ENCODE measurements around the gene CANT1. TPM values are rescaled to one million over a fixed set of nuclear protein-coding genes. Genes with fewer than 3 reads are reported as not detected.

The CANT1 gene
- total RNA-seq, 2 experiments from 2014 or later, result 56.0 to 61.5 TPM

GRCh38 chr17:79047291-79047920, 37.8 kb upstream of the CANT1 start:
- ATAC-seq (ENCODE audit: low read depth) (no peak), DNase-seq (no peak)
- POLR2A ChIA-PET, result no interaction called here
- H3K9me3 Mint-ChIP-seq, result peaks cover 5% of the 10 kb centered on the region
- H3K27ac Mint-ChIP-seq, result no peak overlapping the region
- H3K27me3 Mint-ChIP-seq, result peaks cover 5% of the 10 kb centered on the region
- peaks cover 4% of the 10 kb centered on the region for H3K4me1 Mint-ChIP-seq
- H3K4me3 Mint-ChIP-seq, result no peak overlapping the region
- no peaks in the 10 kb centered on the region for H3K36me3 Mint-ChIP-seq

GRCh38 chr17:79046916-79047280, 37.3 kb upstream of the CANT1 start:
- POLR2A ChIA-PET, result no interaction called here
- Mint-ChIP-seq H3K4me1 (peaks cover 4% of the 10 kb centered on the region), H3K4me3 (no peak overlapping the region), H3K27ac (no peak overlapping the region), H3K36me3 (no peaks in the 10 kb centered on the region), H3K9me3 (peaks cover 5% of the 10 kb centered on the region), H3K27me3 (peaks cover 3% of the 10 kb centered on the region)
- ATAC-seq (ENCODE audit: low read depth), result no peak
- no peak for DNase-seq

DNA sequence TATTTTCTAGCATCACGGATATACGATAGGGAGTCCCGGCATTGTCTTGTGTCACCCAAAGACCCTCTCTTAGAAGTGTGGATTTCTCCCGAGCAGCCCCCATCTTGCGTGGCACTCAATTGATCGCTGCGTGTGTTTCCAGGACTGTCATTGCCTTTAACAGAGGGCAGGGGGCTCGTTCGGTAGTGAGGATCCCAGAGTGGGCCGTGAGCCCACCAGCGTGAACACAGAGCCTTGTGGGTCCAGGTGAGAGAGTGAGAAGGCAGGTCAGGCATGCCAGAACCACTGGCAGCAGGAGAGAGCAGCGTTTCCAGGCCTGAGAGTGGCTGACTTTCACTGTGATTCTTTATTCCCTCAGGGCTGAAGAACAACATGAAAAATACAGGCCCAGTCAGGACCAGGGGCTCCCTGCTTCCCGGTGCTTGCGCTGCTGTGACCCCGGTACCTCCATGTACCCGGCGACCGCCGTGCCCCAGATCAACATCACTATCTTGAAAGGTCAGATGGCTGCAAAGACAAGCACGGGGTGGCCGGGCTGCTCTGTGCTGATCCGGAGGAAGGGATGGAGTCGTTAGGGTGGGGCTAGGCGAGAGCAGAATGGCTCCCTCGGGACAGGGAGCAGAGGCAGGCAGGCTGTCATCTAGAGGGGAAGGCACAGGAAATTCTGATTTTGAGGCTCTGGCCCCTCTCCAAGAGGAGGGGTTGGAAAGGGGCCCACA, 36.8 kb upstream of the CANT1 start:
- POLR2A ChIA-PET, result no interaction called here
- H3K27me3 Mint-ChIP-seq, result no peaks in the 10 kb centered on the region
- no peak for DNase-seq
- H3K9me3 Mint-ChIP-seq, result peaks cover 5% of the 10 kb centered on the region
- no peak overlapping the region for H3K27ac Mint-ChIP-seq
- no peaks in the 10 kb centered on the region for H3K36me3 Mint-ChIP-seq
- no peak overlapping the region for H3K4me3 Mint-ChIP-seq
- peaks cover 4% of the 10 kb centered on the region for H3K4me1 Mint-ChIP-seq
- ATAC-seq (ENCODE audit: low read depth), result no peak

- DNase-seq (peak; percentile 76), ATAC-seq (ENCODE audit: low read depth) (peak; percentile 71)
- no peak overlapping the region for H3K27ac Mint-ChIP-seq
- no peaks in the 10 kb centered on the region for H3K36me3 Mint-ChIP-seq
- no peaks in the 10 kb centered on the region for H3K27me3 Mint-ChIP-seq
- peaks cover 5% of the 10 kb centered on the region for H3K9me3 Mint-ChIP-seq
- POLR2A ChIA-PET, result no interaction called here
- H3K4me1 Mint-ChIP-seq, result peaks cover 4% of the 10 kb centered on the region
- H3K4me3 Mint-ChIP-seq, result no peak overlapping the region
These were observed 36.3 kb upstream of the CANT1 start for GRCh38 chr17:79045842-79046196.

DNA sequence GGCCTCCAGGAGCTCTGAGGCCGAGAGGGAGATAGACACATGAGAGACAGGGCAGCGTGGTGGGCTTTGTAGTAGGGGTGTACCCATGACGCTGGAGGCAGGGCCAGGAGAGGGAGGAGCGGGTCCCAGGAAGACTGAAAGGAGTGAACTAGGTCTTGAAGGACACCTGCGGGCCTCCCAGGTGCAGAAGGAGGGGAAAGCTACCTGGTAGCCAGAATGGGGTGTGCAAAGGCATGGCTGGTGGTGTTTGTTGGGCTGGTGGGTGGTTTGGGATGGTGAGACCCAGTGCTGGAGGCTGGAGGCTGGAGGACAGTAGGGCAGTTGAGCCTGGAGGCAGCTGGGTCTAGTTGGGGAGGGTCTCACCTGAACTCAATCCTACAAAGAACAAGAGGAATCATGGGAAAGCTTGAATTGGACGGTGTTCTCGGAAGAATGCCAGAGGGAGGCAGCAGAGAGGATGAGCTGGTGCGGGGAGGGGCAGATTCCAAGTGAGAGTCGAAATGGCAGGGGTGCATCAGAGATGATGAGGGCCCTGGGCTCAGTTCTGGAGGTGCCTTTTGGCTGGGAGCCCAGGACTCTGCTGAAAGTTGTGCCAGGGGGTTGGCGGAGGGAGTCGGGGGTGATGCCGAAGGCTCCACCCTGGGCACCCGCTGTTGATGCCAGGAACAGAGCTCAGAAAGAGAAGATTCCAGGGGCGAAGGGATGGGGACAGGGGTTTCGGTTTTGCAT, 35.6 kb upstream of the CANT1 start:
- Mint-ChIP-seq H3K36me3 (no peaks in the 10 kb centered on the region), H3K27me3 (no peaks in the 10 kb centered on the region), H3K4me1 (peaks cover 4% of the 10 kb centered on the region), H3K27ac (no peak overlapping the region), H3K9me3 (peaks cover 5% of the 10 kb centered on the region), H3K4me3 (no peak overlapping the region)
- ATAC-seq (ENCODE audit: low read depth), result no peak
- POLR2A ChIA-PET, result no interaction called here
- DNase-seq, result no peak

DNA sequence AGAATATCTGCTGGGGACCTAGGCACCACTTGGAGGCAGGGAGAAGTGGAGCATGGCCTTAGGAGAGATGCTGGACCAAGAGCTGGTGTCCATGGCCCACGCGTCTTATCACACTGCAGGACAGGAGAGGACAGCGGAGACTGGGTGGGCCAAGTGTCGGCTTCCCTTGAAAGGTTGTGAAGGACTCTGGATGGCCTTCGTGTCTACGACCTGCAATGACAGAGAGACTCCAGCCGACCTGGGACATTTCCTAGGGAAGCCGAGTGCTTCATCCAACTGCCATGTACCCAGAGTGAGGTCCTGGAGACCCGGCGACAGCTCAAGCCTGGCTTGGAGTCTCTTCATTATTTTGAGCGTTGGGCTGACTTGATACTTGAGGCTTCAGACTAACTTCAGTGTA, 34.9 kb upstream of the CANT1 start:
- POLR2A ChIA-PET, result no interaction called here
- no peak overlapping the region for H3K27ac Mint-ChIP-seq
- ATAC-seq (ENCODE audit: low read depth) (no peak), DNase-seq (no peak)
- peaks cover 4% of the 10 kb centered on the region for H3K4me1 Mint-ChIP-seq
- no peaks in the 10 kb centered on the region for H3K27me3 Mint-ChIP-seq
- no peak overlapping the region for H3K4me3 Mint-ChIP-seq
- H3K36me3 Mint-ChIP-seq, result no peaks in the 10 kb centered on the region
- peaks cover 5% of the 10 kb centered on the region for H3K9me3 Mint-ChIP-seq

DNA sequence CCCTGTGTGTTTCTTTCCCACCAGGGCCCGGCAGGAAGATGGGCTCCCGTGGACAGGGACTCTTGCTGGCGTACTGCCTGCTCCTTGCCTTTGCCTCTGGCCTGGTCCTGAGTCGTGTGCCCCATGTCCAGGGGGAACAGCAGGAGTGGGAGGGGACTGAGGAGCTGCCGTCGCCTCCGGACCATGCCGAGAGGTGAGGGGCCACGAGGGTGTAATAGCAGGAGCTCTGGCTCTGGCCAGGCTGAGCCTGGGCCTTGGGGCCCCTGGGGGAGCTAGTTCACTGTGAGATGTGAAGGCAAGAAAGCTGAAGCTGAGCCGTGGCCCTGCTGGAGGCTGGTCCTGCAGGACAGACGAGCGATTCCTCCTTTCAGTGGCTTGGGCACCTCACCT, 34.4 kb upstream of the CANT1 start:
- Mint-ChIP-seq H3K4me3 (no peak overlapping the region), H3K9me3 (peaks cover 5% of the 10 kb centered on the region), H3K4me1 (peaks cover 4% of the 10 kb centered on the region), H3K27me3 (no peaks in the 10 kb centered on the region), H3K27ac (no peak overlapping the region), H3K36me3 (no peaks in the 10 kb centered on the region)
- POLR2A ChIA-PET, result no interaction called here
- ATAC-seq (ENCODE audit: low read depth) (no peak), DNase-seq (no peak)

DNA sequence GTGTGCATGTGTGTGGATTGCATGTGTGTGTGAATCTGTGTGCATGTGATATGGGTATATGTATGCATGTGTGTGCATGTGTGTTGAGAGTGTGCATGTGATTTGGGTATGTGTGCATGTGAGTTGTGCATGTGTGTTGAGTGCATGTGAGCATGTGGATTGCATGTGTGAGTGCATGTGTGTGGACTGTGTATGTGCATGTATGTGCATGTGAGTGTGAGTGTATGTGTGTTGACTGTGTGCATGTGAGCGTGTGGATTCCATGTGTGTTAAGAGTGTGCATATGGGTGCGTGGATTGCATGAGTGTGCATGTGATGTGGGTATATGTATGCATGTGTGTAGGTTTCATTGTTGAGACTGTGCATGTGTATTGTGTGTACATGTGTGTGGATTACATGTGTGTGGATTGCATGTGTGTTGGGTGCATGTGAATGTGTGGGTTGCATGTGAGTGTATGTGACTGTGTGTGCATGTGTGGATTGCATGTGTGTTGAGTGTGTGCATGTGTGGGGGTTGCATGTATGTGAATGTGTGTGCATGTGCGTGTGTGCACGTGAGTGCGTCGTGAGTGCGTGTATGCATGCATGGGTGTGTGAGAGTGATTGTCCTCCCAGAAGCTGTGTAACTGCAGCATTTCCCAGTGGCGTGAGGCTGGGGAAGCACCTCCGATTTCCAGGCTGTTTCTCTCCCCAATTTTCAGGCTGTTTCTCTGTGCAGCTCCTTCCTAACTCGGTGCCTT, 33.8 kb upstream of the CANT1 start:
- H3K4me1 Mint-ChIP-seq, result peaks cover 4% of the 10 kb centered on the region
- H3K4me3 Mint-ChIP-seq, result no peak overlapping the region
- POLR2A ChIA-PET, result no interaction called here
- DNase-seq, result no peak
- H3K36me3 Mint-ChIP-seq, result no peaks in the 10 kb centered on the region
- peaks cover 5% of the 10 kb centered on the region for H3K9me3 Mint-ChIP-seq
- H3K27ac Mint-ChIP-seq, result no peak overlapping the region
- ATAC-seq (ENCODE audit: low read depth), result no peak
- H3K27me3 Mint-ChIP-seq, result no peaks in the 10 kb centered on the region

DNA sequence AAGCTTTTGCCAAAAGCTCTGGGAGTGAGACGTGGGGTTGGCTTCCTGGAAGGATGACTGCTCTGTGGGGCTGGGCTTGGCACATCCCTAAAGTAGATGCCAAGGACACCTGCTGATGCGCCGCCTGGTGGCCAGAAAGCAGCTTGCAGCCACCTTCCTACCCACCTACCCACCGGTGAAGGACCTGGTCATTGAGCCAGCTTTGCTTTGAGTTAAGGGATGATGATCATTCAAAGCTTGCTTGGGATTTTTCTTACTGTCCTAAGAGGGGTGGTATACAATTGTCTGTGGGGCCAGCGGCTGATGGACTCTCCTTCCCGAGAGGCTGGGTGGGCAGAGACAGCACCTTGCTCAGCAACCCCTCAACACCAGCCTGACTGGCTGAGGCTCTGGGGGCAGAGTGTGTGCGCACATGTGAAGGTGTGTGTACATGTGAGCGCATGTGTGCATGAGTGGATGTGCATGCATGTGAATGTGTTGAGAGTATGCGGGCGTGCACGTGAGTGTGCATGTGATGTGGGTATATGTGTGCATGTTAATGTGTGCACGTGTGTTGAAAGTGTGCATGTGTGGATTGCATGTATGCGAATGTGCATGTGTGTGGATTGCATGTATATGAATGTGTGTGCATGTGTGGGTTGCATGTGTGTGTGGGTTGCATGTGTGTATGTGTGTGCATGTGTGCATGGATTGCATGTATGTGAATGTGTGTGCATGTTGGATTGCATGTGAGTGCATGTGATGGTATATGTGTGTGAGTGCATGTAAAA, 33.0 kb upstream of the CANT1 start:
- DNase-seq (peak; percentile 76), ATAC-seq (ENCODE audit: low read depth) (peak; percentile 62)
- POLR2A ChIA-PET, result no interaction called here
- H3K4me1 Mint-ChIP-seq, result peaks cover 4% of the 10 kb centered on the region
- no peaks in the 10 kb centered on the region for H3K36me3 Mint-ChIP-seq
- H3K4me3 Mint-ChIP-seq, result no peak overlapping the region
- H3K27me3 Mint-ChIP-seq, result no peaks in the 10 kb centered on the region
- no peak overlapping the region for H3K27ac Mint-ChIP-seq
- H3K9me3 Mint-ChIP-seq, result peaks cover 5% of the 10 kb centered on the region

GRCh38 chr17:79041723-79042420, 32.3 kb upstream of the CANT1 start:
- Mint-ChIP-seq H3K36me3 (no peaks in the 10 kb centered on the region), H3K27me3 (no peaks in the 10 kb centered on the region), H3K27ac (no peak overlapping the region), H3K4me1 (peaks cover 4% of the 10 kb centered on the region), H3K9me3 (peaks cover 5% of the 10 kb centered on the region), H3K4me3 (no peak overlapping the region)
- POLR2A ChIA-PET, result no interaction called here
- no peak for ATAC-seq (ENCODE audit: low read depth)
- no peak for DNase-seq

GRCh38 chr17:79041041-79041570, 31.5 kb upstream of the CANT1 start:
- Mint-ChIP-seq H3K4me1 (peaks cover 4% of the 10 kb centered on the region), H3K9me3 (peaks cover 5% of the 10 kb centered on the region), H3K27ac (no peak overlapping the region), H3K27me3 (no peaks in the 10 kb centered on the region), H3K4me3 (no peak overlapping the region), H3K36me3 (no peaks in the 10 kb centered on the region)
- POLR2A ChIA-PET, result no interaction called here
- DNase-seq (no peak), ATAC-seq (ENCODE audit: low read depth) (no peak)

DNA sequence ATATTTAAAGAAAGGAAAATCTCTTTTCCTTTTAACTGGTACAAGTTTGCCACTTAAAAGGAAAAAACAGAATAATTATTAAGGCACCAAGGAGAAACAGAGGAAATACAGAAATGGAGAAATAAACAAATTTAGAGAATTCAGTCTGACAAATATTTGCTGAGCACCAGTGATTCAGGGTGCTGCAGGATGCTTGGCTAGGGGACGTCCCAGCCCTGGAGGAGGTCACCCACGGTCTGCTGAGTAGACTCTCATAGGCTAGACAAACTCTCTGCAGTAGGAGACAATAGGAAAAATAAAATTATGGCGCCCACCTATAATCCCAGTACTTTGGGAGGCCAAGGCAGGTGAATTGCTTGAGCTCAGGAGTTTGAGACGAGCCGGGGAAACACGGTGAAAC, 30.3 kb upstream of the CANT1 start:
- no peak for ATAC-seq (ENCODE audit: low read depth)
- no peak overlapping the region for H3K4me3 Mint-ChIP-seq
- H3K36me3 Mint-ChIP-seq, result no peaks in the 10 kb centered on the region
- H3K4me1 Mint-ChIP-seq, result no peaks in the 10 kb centered on the region
- no peaks in the 10 kb centered on the region for H3K27me3 Mint-ChIP-seq
- DNase-seq, result no peak
- POLR2A ChIA-PET, result no interaction called here
- peaks cover 5% of the 10 kb centered on the region for H3K9me3 Mint-ChIP-seq
- H3K27ac Mint-ChIP-seq, result no peak overlapping the region

Measured in activated naive CD8-positive, alpha-beta T cell treated with anti-CD3 and anti-CD28 coated beads, Interleukin-2, amount 10 ng/mL, durations not matched to agents 7 days and 5 days (primary cell).